Measurements from ENCODE around the gene SSX5. TPM values are rescaled to one million over a fixed set of nuclear protein-coding genes. Genes with fewer than 3 reads are reported as not detected.
"Not testable (repeated sequence)": the region's sequence is repeated elsewhere in the genome, so short reads cannot be mapped to it uniquely, and the experiment has no call there.

SSX5 gene
- not detected for polyA plus RNA-seq (2013, experiment 1 of 4)
- not detected for polyA plus RNA-seq (2013, experiment 2 of 4)
- polyA plus RNA-seq (2013, experiment 3 of 4), result not detected
- not detected for polyA plus RNA-seq (2013, experiment 4 of 4)

- H3K27ac ChIP-seq (ENCODE audit: insufficient read depth, low read depth, low read length, poor library complexity, severe bottlenecking), result no peak within 1 kb of the TSS
- H3K4me1 ChIP-seq (ENCODE audit: control insufficient read depth, insufficient read depth, low read length), result no peaks in the 10 kb centered on the region
- H3K27me3 ChIP-seq (ENCODE audit: control insufficient read depth, insufficient read depth, low read length, poor library complexity, severe bottlenecking), result no peaks in the 10 kb centered on the region
- no peak within 1 kb of the TSS for H3K4me3 ChIP-seq (ENCODE audit: insufficient read depth, low read depth, low read length)
- H3K9me3 ChIP-seq (ENCODE audit: control insufficient read depth, low read length), result no peaks in the 10 kb centered on the region
- WGBS, 2 experiments, result 94 to 96% methylated on average over 12 of the region's 12 CpGs
- no peaks in the 10 kb centered on the region for H3K36me3 ChIP-seq (ENCODE audit: control insufficient read depth, insufficient read depth, low read length)
Observed at GRCh38 chrX:48196745-48197201, at the start of gene SSX5. Gene SSX5 (minus strand): TSS chrX:48196795. CDS start chrX:48195358, 1,437 bp downstream.

GRCh38 chrX:48224196-48224595 is 27.6 kb upstream of the SSX5 start:
- 91 to 94% methylated on average over 3 of the region's 4 CpGs for WGBS, 2 experiments
- not testable (repeated sequence) for H3K27me3 ChIP-seq (ENCODE audit: control insufficient read depth, insufficient read depth, low read length, poor library complexity, severe bottlenecking); H3K4me1 ChIP-seq (ENCODE audit: control insufficient read depth, insufficient read depth, low read length); H3K27ac ChIP-seq (ENCODE audit: insufficient read depth, low read depth, low read length, poor library complexity, severe bottlenecking); H3K9me3 ChIP-seq (ENCODE audit: control insufficient read depth, low read length); H3K4me3 ChIP-seq (ENCODE audit: insufficient read depth, low read depth, low read length); H3K36me3 ChIP-seq (ENCODE audit: control insufficient read depth, insufficient read depth, low read length)

DNA sequence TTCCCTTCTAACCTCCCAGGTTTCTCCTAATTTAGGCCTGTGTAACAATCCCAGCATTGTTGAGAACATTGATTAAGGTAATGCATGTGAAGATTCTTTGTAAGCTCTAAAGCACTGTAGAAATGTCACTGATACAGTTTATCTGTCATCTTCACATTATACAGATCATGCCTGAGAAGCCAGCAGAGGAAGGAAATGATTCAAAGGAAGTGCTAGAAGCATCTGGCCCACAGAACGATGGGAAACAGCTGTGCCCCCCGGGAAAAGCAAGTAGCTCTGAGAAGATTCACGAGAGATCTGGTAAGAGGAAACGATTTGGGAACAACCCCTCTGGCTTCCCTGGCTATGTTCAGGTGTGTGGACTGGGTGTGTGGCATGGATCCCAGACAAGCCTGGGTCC is 17.7 kb upstream of the SSX5 start:
- not testable (repeated sequence) for H3K27me3 ChIP-seq (ENCODE audit: control insufficient read depth, insufficient read depth, low read length, poor library complexity, severe bottlenecking); H3K9me3 ChIP-seq (ENCODE audit: control insufficient read depth, low read length); H3K4me3 ChIP-seq (ENCODE audit: insufficient read depth, low read depth, low read length); H3K27ac ChIP-seq (ENCODE audit: insufficient read depth, low read depth, low read length, poor library complexity, severe bottlenecking); H3K36me3 ChIP-seq (ENCODE audit: control insufficient read depth, insufficient read depth, low read length); H3K4me1 ChIP-seq (ENCODE audit: control insufficient read depth, insufficient read depth, low read length)
- 88 to 93% methylated on average over 3 to 4 of the region's 4 CpGs for WGBS, 2 experiments

DNA sequence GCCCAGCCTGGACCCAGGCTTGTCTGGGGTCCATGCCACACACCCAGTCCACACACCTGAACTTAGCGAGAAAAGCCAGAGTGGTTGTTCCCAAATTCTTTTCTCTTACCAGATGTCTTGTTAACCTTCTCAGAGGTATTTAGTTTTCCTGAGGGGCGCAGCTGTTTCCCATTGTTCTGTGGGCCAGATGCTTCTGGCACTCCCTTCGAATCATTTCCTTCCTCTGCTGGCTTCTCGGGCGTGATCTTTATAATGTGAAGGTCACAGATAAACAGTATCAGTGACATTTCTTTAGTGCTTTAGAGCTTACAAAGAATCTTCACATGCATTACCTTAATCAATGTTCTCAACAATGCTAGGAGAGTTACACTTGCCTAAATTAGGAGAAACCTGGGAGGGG is 6.6 kb downstream of the SSX5 start:
- 71 to 76% methylated on average over 5 of the region's 5 CpGs for WGBS, 2 experiments
- not testable (repeated sequence) for H3K9me3 ChIP-seq (ENCODE audit: control insufficient read depth, low read length); H3K36me3 ChIP-seq (ENCODE audit: control insufficient read depth, insufficient read depth, low read length); H3K27ac ChIP-seq (ENCODE audit: insufficient read depth, low read depth, low read length, poor library complexity, severe bottlenecking); H3K27me3 ChIP-seq (ENCODE audit: control insufficient read depth, insufficient read depth, low read length, poor library complexity, severe bottlenecking); H3K4me3 ChIP-seq (ENCODE audit: insufficient read depth, low read depth, low read length); H3K4me1 ChIP-seq (ENCODE audit: control insufficient read depth, insufficient read depth, low read length)

- not testable (repeated sequence) for H3K27me3 ChIP-seq (ENCODE audit: control insufficient read depth, insufficient read depth, low read length, poor library complexity, severe bottlenecking); H3K4me1 ChIP-seq (ENCODE audit: control insufficient read depth, insufficient read depth, low read length); H3K9me3 ChIP-seq (ENCODE audit: control insufficient read depth, low read length); H3K27ac ChIP-seq (ENCODE audit: insufficient read depth, low read depth, low read length, poor library complexity, severe bottlenecking); H3K36me3 ChIP-seq (ENCODE audit: control insufficient read depth, insufficient read depth, low read length); H3K4me3 ChIP-seq (ENCODE audit: insufficient read depth, low read depth, low read length)
- WGBS, 2 experiments, result 82 to 100% methylated on average over 2 to 3 of the region's 5 CpGs
Observed at GRCh38 chrX:48181882-48182281, 14.7 kb downstream of the SSX5 start.

- Histone ChIP-seq H3K27me3 (ENCODE audit: control insufficient read depth, insufficient read depth, low read length, poor library complexity, severe bottlenecking) (no peaks in the 10 kb centered on the region), H3K4me1 (ENCODE audit: control insufficient read depth, insufficient read depth, low read length) (no peaks in the 10 kb centered on the region), H3K4me3 (ENCODE audit: insufficient read depth, low read depth, low read length) (no peak overlapping the region), H3K9me3 (ENCODE audit: control insufficient read depth, low read length) (no peaks in the 10 kb centered on the region), H3K36me3 (ENCODE audit: control insufficient read depth, insufficient read depth, low read length) (no peaks in the 10 kb centered on the region), H3K27ac (ENCODE audit: insufficient read depth, low read depth, low read length, poor library complexity, severe bottlenecking) (no peak overlapping the region)
- 90 to 97% methylated on average over 4 of the region's 4 CpGs for WGBS, 2 experiments
Observed at GRCh38 chrX:48180811-48181210, 15.8 kb downstream of the SSX5 start.

- H3K4me3 ChIP-seq (ENCODE audit: insufficient read depth, low read depth, low read length), result no peak overlapping the region
- no peaks in the 10 kb centered on the region for H3K9me3 ChIP-seq (ENCODE audit: control insufficient read depth, low read length)
- 89 to 96% methylated on average over 4 of the region's 4 CpGs for WGBS, 2 experiments
- H3K4me1 ChIP-seq (ENCODE audit: control insufficient read depth, insufficient read depth, low read length), result no peaks in the 10 kb centered on the region
- no peaks in the 10 kb centered on the region for H3K36me3 ChIP-seq (ENCODE audit: control insufficient read depth, insufficient read depth, low read length)
- no peak overlapping the region for H3K27ac ChIP-seq (ENCODE audit: insufficient read depth, low read depth, low read length, poor library complexity, severe bottlenecking)
- H3K27me3 ChIP-seq (ENCODE audit: control insufficient read depth, insufficient read depth, low read length, poor library complexity, severe bottlenecking), result no peaks in the 10 kb centered on the region
Observed at GRCh38 chrX:48179691-48180090, 16.9 kb downstream of the SSX5 start.

GRCh38 chrX:48166322-48166721 is 30.3 kb downstream of the SSX5 start:
- H3K27ac ChIP-seq (ENCODE audit: insufficient read depth, low read depth, low read length, poor library complexity, severe bottlenecking); H3K9me3 ChIP-seq (ENCODE audit: control insufficient read depth, low read length); H3K4me1 ChIP-seq (ENCODE audit: control insufficient read depth, insufficient read depth, low read length); H3K36me3 ChIP-seq (ENCODE audit: control insufficient read depth, insufficient read depth, low read length); H3K4me3 ChIP-seq (ENCODE audit: insufficient read depth, low read depth, low read length); H3K27me3 ChIP-seq (ENCODE audit: control insufficient read depth, insufficient read depth, low read length, poor library complexity, severe bottlenecking): not testable (repeated sequence)
- WGBS, 2 experiments, result 86 to 87% methylated on average over 4 of the region's 7 CpGs

- Histone ChIP-seq H3K27me3 (ENCODE audit: control insufficient read depth, insufficient read depth, low read length, poor library complexity, severe bottlenecking) (no peaks in the 10 kb centered on the region), H3K9me3 (ENCODE audit: control insufficient read depth, low read length) (no peaks in the 10 kb centered on the region), H3K27ac (ENCODE audit: insufficient read depth, low read depth, low read length, poor library complexity, severe bottlenecking) (no peak overlapping the region), H3K4me1 (ENCODE audit: control insufficient read depth, insufficient read depth, low read length) (no peaks in the 10 kb centered on the region), H3K36me3 (ENCODE audit: control insufficient read depth, insufficient read depth, low read length) (no peaks in the 10 kb centered on the region), H3K4me3 (ENCODE audit: insufficient read depth, low read depth, low read length) (no peak overlapping the region)
- WGBS, 2 experiments, result 88 to 94% methylated on average over 12 of the region's 12 CpGs
Observed at GRCh38 chrX:48165241-48165640, 31.4 kb downstream of the SSX5 start.

DNA sequence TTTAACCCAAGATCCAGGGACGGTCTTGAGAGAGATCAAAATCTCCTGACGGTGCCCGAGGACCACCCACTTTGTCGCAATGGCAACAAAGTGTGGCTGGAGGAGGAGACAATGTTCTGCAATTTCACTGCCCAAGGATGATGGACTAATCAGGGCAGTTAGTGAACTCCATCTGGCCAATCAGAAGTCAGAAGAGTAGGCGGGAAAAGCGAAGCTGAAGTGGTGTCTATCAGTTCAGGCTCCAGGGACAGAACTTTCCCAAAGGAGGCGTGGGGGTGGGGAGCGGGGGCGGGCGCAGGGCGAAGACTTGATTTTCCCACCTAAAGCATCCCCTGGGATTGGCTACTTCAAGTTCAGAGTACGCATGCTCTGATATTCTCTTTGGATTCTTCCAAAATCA is 40.6 kb downstream of the SSX5 start:
- no peaks in the 10 kb centered on the region for H3K4me1 ChIP-seq (ENCODE audit: control insufficient read depth, insufficient read depth, low read length)
- 92 to 97% methylated on average over 12 of the region's 12 CpGs for WGBS, 2 experiments
- no peak overlapping the region for H3K27ac ChIP-seq (ENCODE audit: insufficient read depth, low read depth, low read length, poor library complexity, severe bottlenecking)

DNA sequence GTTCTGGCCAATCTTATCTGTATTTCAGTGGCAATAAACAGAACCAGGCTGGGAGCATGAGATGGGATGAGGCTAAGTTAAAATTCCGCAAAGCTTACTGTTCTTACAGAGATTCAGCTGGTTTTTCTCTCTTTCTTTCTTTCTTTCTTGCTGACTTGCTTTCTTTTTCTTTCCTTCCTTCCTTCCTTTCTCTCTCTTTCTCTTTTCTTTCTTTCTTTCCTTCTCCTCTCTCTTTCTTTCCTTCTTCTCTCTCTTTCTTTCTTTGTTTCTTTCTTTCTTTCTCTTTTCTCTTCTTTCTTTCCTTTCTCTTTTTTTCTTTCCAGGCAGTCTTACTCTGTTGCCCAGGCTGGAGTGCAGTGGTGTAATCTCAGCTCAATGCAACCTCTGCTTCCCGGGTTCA is 41.8 kb downstream of the SSX5 start:
- no peak overlapping the region for H3K27ac ChIP-seq (ENCODE audit: insufficient read depth, low read depth, low read length, poor library complexity, severe bottlenecking)
- H3K4me3 ChIP-seq (ENCODE audit: insufficient read depth, low read depth, low read length), result no peak overlapping the region
- 91 to 94% methylated on average over 2 of the region's 2 CpGs for WGBS, 2 experiments

More for the DNA sequence above, 40.6 kb downstream of the SSX5 start:
- Histone ChIP-seq H3K36me3 (ENCODE audit: control insufficient read depth, insufficient read depth, low read length) (no peaks in the 10 kb centered on the region), H3K4me3 (ENCODE audit: insufficient read depth, low read depth, low read length) (no peak overlapping the region), H3K9me3 (ENCODE audit: control insufficient read depth, low read length) (no peaks in the 10 kb centered on the region), H3K27me3 (ENCODE audit: control insufficient read depth, insufficient read depth, low read length, poor library complexity, severe bottlenecking) (no peaks in the 10 kb centered on the region)

More for the DNA sequence above, 41.8 kb downstream of the SSX5 start:
- Histone ChIP-seq H3K9me3 (ENCODE audit: control insufficient read depth, low read length) (no peaks in the 10 kb centered on the region), H3K36me3 (ENCODE audit: control insufficient read depth, insufficient read depth, low read length) (no peaks in the 10 kb centered on the region), H3K27me3 (ENCODE audit: control insufficient read depth, insufficient read depth, low read length, poor library complexity, severe bottlenecking) (no peaks in the 10 kb centered on the region), H3K4me1 (ENCODE audit: control insufficient read depth, insufficient read depth, low read length) (no peaks in the 10 kb centered on the region)

Data from ectodermal cell (in vitro differentiated cells).